Measurements from ENCODE around the gene COL5A1. TPM values are rescaled to one million over a fixed set of nuclear protein-coding genes. Genes with fewer than 3 reads are reported as not detected.
"Not testable (repeated sequence)": the region's sequence is repeated elsewhere in the genome, so short reads cannot be mapped to it uniquely, and the experiment has no call there.

The COL5A1 gene
- total RNA-seq, 2 experiments from 2014 or later, result 0.12 to 0.19 TPM

GRCh38 chr9:134661299-134661698 is 19.7 kb downstream of the COL5A1 start:
- H3K36me3 Mint-ChIP-seq, result no peaks in the 10 kb centered on the region
- DNase-seq, result no peak
- H3K27me3 Mint-ChIP-seq, result peaks cover 3% of the 10 kb centered on the region
- H3K4me3 Mint-ChIP-seq, result no peak overlapping the region
- no peaks in the 10 kb centered on the region for H3K4me1 Mint-ChIP-seq (ENCODE audit: low read depth)
- intact Hi-C loops (cut with micrococcal nuclease), result no loop called here
- CTCF ChIA-PET, result no interaction called here
- H3K27ac Mint-ChIP-seq, result no peak overlapping the region
- H3K9me3 Mint-ChIP-seq, result peaks cover 23% of the 10 kb centered on the region
- POLR2A ChIA-PET, result no interaction called here

DNA sequence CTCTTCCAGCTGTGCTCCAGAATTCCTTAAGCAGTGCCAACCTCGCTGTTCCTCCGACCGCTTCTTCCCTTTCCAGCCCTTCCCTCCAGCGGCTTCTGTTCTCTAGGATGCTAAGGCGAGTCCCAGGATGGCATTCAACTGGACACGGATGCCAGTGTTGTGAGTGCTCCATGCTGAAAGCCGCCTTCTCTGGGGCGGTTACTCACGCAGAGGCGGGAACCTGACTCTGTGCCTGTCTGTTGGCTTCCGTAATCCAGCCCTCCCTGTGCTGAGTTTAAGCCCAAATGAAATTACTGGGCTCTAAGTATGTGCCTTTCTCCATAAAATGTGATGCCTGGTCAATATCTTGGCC is 20.2 kb downstream of the COL5A1 start:
- Mint-ChIP-seq H3K4me1 (ENCODE audit: low read depth) (no peaks in the 10 kb centered on the region), H3K36me3 (no peaks in the 10 kb centered on the region), H3K27me3 (peaks cover 3% of the 10 kb centered on the region), H3K27ac (no peak overlapping the region), H3K4me3 (no peak overlapping the region), H3K9me3 (peaks cover 23% of the 10 kb centered on the region)
- DNase-seq, result no peak
- intact Hi-C loops (cut with micrococcal nuclease), result no loop called here
- POLR2A ChIA-PET, result no interaction called here
- CTCF ChIA-PET, result interaction anchor here (1.1 kb wide), 1 partner anchor 36 kb away, joined by 3 read pairs; no protein-coding TSS in a partner anchor

GRCh38 chr9:134662143-134662876 is 20.7 kb downstream of the COL5A1 start:
- no peak overlapping the region for H3K4me3 Mint-ChIP-seq
- no peaks in the 10 kb centered on the region for H3K4me1 Mint-ChIP-seq (ENCODE audit: low read depth)
- POLR2A ChIA-PET, result no interaction called here
- CTCF ChIA-PET, result interaction anchor here (0.8 to 1.1 kb wide), 2 partner anchors 29 to 35 kb away, joined by 3 read pairs; no protein-coding TSS in a partner anchor
- H3K9me3 Mint-ChIP-seq, result peaks cover 23% of the 10 kb centered on the region
- peaks cover 3% of the 10 kb centered on the region for H3K27me3 Mint-ChIP-seq
- no peak for DNase-seq
- no peak overlapping the region for H3K27ac Mint-ChIP-seq
- H3K36me3 Mint-ChIP-seq, result no peaks in the 10 kb centered on the region
- intact Hi-C loops (cut with micrococcal nuclease), result no loop called here

DNA sequence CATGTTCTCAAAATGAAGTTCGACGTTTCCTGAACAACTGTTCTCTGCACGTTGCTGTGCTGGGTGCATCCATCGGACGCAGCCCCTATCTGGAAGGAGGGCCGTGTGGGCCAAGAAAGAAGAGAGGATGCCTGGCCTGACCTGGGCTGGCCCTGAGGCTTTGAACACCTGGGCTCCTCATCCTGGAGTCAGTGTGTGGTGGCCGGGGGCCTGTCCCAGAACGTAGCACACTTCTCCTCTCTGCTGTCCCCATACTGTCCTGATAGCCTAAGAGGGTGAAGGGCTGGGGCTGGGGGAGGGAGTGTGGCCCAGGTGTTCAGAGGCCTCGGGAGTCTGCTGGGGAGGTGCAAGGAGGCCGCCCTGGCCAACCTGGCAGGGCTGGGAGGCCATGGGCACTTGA is 21.5 kb downstream of the COL5A1 start:
- Mint-ChIP-seq H3K4me3 (no peak overlapping the region), H3K9me3 (peaks cover 23% of the 10 kb centered on the region), H3K27me3 (peaks cover 3% of the 10 kb centered on the region), H3K27ac (no peak overlapping the region), H3K4me1 (ENCODE audit: low read depth) (no peaks in the 10 kb centered on the region), H3K36me3 (no peaks in the 10 kb centered on the region)
- POLR2A ChIA-PET, result no interaction called here
- no peak for DNase-seq
- intact Hi-C loops (cut with micrococcal nuclease), result no loop called here
- CTCF ChIA-PET, result interaction anchor here (0.8 kb wide), 1 partner anchor 28 kb away, joined by 3 read pairs; no protein-coding TSS in a partner anchor

- CTCF ChIA-PET, result no interaction called here
- Mint-ChIP-seq H3K36me3 (no peaks in the 10 kb centered on the region), H3K9me3 (peaks cover 23% of the 10 kb centered on the region), H3K4me1 (ENCODE audit: low read depth) (no peaks in the 10 kb centered on the region), H3K27ac (no peak overlapping the region), H3K4me3 (no peak overlapping the region), H3K27me3 (peaks cover 3% of the 10 kb centered on the region)
- no peak for DNase-seq
- intact Hi-C loops (cut with micrococcal nuclease), result no loop called here
- POLR2A ChIA-PET, result no interaction called here
Observed at GRCh38 chr9:134663753-134664415, 22.3 kb downstream of the COL5A1 start.

GRCh38 chr9:134664446-134664845 is 22.8 kb downstream of the COL5A1 start:
- Mint-ChIP-seq H3K36me3 (no peaks in the 10 kb centered on the region), H3K4me3 (no peak overlapping the region), H3K9me3 (peaks cover 23% of the 10 kb centered on the region), H3K27ac (no peak overlapping the region), H3K4me1 (ENCODE audit: low read depth) (no peaks in the 10 kb centered on the region), H3K27me3 (peaks cover 6% of the 10 kb centered on the region)
- intact Hi-C loops (cut with micrococcal nuclease), result no loop called here
- CTCF ChIA-PET, result no interaction called here
- DNase-seq, result no peak
- POLR2A ChIA-PET, result no interaction called here

DNA sequence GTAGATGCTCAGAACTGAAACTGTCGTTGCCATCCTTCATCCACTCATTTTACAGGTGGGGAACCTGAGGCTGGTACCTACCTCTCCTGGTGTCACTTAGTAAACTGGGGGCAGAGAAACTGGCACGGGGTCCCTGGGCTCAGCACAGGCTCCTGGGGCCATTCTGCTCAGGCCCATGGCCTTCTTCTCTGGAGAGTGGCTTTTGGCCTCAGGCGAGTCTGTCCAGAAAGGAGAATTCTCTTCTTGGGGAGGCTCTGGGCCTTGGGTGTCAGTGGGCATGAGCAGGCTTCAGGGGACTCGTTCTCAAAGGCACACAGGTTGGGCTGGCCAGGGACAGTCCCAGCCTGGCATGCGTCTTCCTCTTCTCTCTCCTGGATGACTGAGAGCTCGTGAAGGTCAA is 24.6 kb downstream of the COL5A1 start:
- intact Hi-C loops (cut with micrococcal nuclease), result no loop called here

DNA sequence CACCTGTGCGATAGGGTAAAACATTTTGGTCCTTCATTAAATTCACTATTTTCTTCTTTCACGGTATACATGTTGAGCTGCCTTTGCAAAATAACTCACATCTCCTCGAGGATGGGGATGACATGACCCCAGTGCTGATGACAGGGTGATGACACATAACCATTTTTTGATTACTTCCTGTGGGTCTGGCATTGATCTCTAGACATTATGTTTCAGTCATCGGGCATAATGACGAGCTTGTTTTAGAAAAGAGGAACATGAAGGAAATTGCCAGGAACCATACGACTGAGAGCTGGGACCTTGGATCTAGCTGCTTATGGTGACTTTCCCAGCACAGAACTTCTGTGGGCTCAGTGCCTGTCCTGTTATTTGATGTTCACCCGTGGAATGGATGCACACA is 25.2 kb downstream of the COL5A1 start:
- no peak for DNase-seq
- intact Hi-C loops (cut with micrococcal nuclease), result no loop called here
- Mint-ChIP-seq H3K27ac (no peak overlapping the region), H3K9me3 (peaks cover 2% of the 10 kb centered on the region), H3K27me3 (peaks cover 7% of the 10 kb centered on the region), H3K4me1 (ENCODE audit: low read depth) (no peaks in the 10 kb centered on the region), H3K4me3 (no peak overlapping the region), H3K36me3 (no peaks in the 10 kb centered on the region)
- ChIA-PET CTCF (interaction anchor here (0.8 kb wide), 1 partner anchor 9 kb away, joined by 4 read pairs; no protein-coding TSS in a partner anchor), POLR2A (no interaction called here)

More for the DNA sequence above, 24.6 kb downstream of the COL5A1 start:
- peaks cover 7% of the 10 kb centered on the region for H3K27me3 Mint-ChIP-seq
- no peak for DNase-seq
- H3K9me3 Mint-ChIP-seq, result peaks cover 8% of the 10 kb centered on the region
- H3K4me3 Mint-ChIP-seq, result no peak overlapping the region
- H3K4me1 Mint-ChIP-seq (ENCODE audit: low read depth), result no peaks in the 10 kb centered on the region
- no peak overlapping the region for H3K27ac Mint-ChIP-seq
- no peaks in the 10 kb centered on the region for H3K36me3 Mint-ChIP-seq
- ChIA-PET POLR2A (no interaction called here), CTCF (no interaction called here)

DNA sequence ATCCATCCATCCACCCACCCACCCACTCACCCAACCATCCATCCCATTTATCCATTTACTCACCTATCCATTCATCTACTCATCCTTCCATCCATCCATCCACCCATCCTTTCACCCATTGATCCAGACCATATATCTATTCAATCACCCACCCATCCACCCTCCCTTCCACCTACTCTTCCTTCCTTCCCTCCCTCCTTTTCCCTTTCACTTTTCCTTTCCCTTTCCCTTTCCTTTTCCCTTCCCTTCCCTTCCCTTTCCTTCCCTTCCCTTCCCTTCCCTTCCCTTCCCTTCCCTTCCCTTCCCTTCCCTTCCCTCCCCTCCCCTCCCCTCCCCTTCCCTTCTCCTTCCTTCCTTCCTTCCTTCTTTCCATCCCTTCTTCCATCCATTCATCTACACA is 27.4 kb downstream of the COL5A1 start:
- H3K27ac Mint-ChIP-seq, CTCF ChIA-PET: not testable (repeated sequence)

GRCh38 chr9:134669399-134669955 is 27.9 kb downstream of the COL5A1 start:
- Mint-ChIP-seq H3K36me3 (no peaks in the 10 kb centered on the region), H3K27ac (no peak overlapping the region), H3K27me3 (peaks cover 5% of the 10 kb centered on the region), H3K4me3 (no peak overlapping the region), H3K9me3 (peaks cover 4% of the 10 kb centered on the region), H3K4me1 (ENCODE audit: low read depth) (no peaks in the 10 kb centered on the region)
- intact Hi-C loops (cut with micrococcal nuclease), result no loop called here
- ChIA-PET POLR2A (no interaction called here), CTCF (no interaction called here)
- DNase-seq, result no peak

More for the DNA sequence above, 27.4 kb downstream of the COL5A1 start:
- POLR2A ChIA-PET; H3K9me3 Mint-ChIP-seq; H3K36me3 Mint-ChIP-seq; DNase-seq; H3K4me3 Mint-ChIP-seq; intact Hi-C loops (cut with micrococcal nuclease); H3K4me1 Mint-ChIP-seq (ENCODE audit: low read depth); H3K27me3 Mint-ChIP-seq: not testable (repeated sequence)

DNA sequence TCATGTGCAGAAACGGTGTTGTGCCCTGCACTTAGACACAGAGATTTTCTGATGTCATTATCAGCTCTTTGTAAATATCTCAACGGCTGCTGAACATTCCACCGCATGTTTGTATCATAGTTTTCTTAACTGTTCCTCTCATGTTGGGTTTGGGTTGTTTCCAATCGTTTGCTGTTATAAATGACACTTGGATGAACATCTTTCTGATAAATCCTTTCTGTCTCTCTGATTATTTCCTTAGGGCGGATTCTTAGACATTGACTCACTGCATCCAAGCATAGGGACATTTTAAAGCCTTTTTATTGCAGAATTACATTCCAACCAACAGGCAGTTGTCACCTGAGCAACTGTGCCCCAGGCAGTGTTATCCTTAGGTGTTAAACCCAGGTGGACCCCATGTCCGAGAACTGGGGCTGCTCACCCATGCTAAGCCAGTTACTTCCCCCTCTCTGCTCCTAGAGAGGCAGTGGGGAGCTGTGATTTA is 28.5 kb downstream of the COL5A1 start:
- Mint-ChIP-seq H3K4me1 (ENCODE audit: low read depth) (no peaks in the 10 kb centered on the region), H3K27me3 (peaks cover 5% of the 10 kb centered on the region), H3K36me3 (no peaks in the 10 kb centered on the region), H3K27ac (no peak overlapping the region), H3K9me3 (peaks cover 6% of the 10 kb centered on the region), H3K4me3 (no peak overlapping the region)
- ChIA-PET POLR2A (no interaction called here), CTCF (no interaction called here)
- intact Hi-C loops (cut with micrococcal nuclease), result no loop called here
- DNase-seq, result no peak

DNA sequence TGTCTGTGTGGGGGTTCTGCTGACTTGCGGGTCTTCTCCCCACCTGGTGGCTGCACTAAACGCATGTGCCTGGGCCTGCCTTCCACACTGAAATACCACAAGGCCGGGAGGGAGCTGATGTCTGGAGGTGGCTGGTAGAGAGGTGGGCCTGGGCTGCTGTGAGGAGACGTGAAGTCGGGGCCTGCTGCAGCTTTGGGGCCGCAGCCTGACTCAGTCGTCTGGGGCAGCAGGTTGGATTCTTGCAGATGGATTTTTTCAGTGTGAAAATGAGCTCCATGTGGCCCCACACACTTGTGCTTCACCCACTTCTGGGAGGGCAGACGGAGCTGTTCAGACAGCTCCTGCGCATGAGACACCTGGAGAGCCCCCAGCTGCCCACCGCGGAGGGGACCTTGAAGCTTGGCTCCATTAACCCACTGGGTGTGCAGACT is 29.3 kb downstream of the COL5A1 start:
- H3K27ac Mint-ChIP-seq, result no peak overlapping the region
- CTCF ChIA-PET, result no interaction called here
- H3K36me3 Mint-ChIP-seq, result no peaks in the 10 kb centered on the region
- H3K4me1 Mint-ChIP-seq (ENCODE audit: low read depth), result no peaks in the 10 kb centered on the region
- DNase-seq, result no peak
- H3K4me3 Mint-ChIP-seq, result no peak overlapping the region
- POLR2A ChIA-PET, result no interaction called here
- peaks cover 5% of the 10 kb centered on the region for H3K27me3 Mint-ChIP-seq
- intact Hi-C loops (cut with micrococcal nuclease), result no loop called here
- H3K9me3 Mint-ChIP-seq, result peaks cover 13% of the 10 kb centered on the region

Data from activated CD4-positive, alpha-beta memory T cell treated with anti-CD3 and anti-CD28 coated beads for 36 hours (primary cell).